Endothelial cell of umbilical vein (primary cell): Measurements from ENCODE around the gene PCBP4. TPM values are rescaled to one million over a fixed set of nuclear protein-coding genes. Genes with fewer than 3 reads are reported as not detected.

Experiments
- BruUV-seq: library from RNA; stranded (reverse); fragments of 400-500 nt; replicated peaks from 2 replicates; lab custom pipeline; 2021; lab: Mats Ljungman, UMichigan
- CTCF ChIA-PET: fragments of 300-600, 350-600 bp; sonication (Branson Sonifier 250); formaldehyde crosslinking; loops from one replicate; lab custom pipeline; 2021; ENCODE audit warnings: antibody characterized with exemption, inconsistent platforms; lab: Charles Lee
- POLR2A ChIA-PET: fragments of 300-600, 350-600 bp; sonication (Branson Sonifier 250); formaldehyde crosslinking; loops from one replicate; lab custom pipeline; 2021; ENCODE audit warnings: antibody characterized with exemption, inconsistent platforms; lab: Charles Lee
- DNase-seq: peaks from one replicate; pipeline ENCODE4 v3.0.0-alpha.2; 2011; ENCODE audit warnings: low read depth, low spot score
- FAIRE-seq: peaks from 2 replicates; lab custom pipeline; 2011; peaks lifted over from hg19 to GRCh38; lab: Jason Lieb, UNC
- H2AFZ ChIP-seq: 2 replicates; pipeline ENCODE4 v1.6.0; 2012; ENCODE audit warnings: low read depth, low read length, control low read depth, inconsistent platforms
- H3K27ac ChIP-seq: 2 replicates; pipeline ENCODE4 v1.5.1; 2011; ENCODE audit warnings: low read depth, mild to moderate bottlenecking, control low read depth, low read length, moderate library complexity; ENCODE audit not compliant: insufficient read depth
- H3K27me3 ChIP-seq, 2 experiments: 2 replicates each; pipeline versions ENCODE4 v1.6.0 to v1.6.1; 2011; ENCODE audit warnings: low read length in 2 of 2, mixed read lengths in 1 of 2; ENCODE audit not compliant: control insufficient read depth in 2 of 2, insufficient read depth in 2 of 2
- H3K36me3 ChIP-seq, 2 experiments: 2 replicates in 1 of 2; 3 replicates in 1 of 2; pipeline ENCODE4 v1.5.1; 2011; ENCODE audit warnings: low read length in 2 of 2, mild to moderate bottlenecking in 1 of 2, moderate library complexity in 1 of 2; ENCODE audit not compliant: control insufficient read depth in 2 of 2, insufficient read depth in 2 of 2; ENCODE audit errors: extremely low read depth in 1 of 2
- H3K4me1 ChIP-seq: 3 replicates; pipeline ENCODE4 v1.5.1; 2011; ENCODE audit warnings: mild to moderate bottlenecking, low read length; ENCODE audit not compliant: control insufficient read depth, insufficient read depth; ENCODE audit errors: extremely low read depth
- H3K4me2 ChIP-seq: 2 replicates; pipeline ENCODE4 v1.6.1; 2011; ENCODE audit warnings: low read length, control low read depth, mixed read lengths; ENCODE audit not compliant: insufficient read depth
- H3K4me3 ChIP-seq, 3 experiments: fragments of 200-600 bp in 1 of 3; sonication (generic), shearing (Covaris generic) in 1 of 3; replicated peaks in 1 of 3; 2 replicates each; pipeline ENCODE4 v1.5.1; 2011 to 2016; ENCODE audit warnings: control low read depth in 3 of 3, low read length in 3 of 3, mild to moderate bottlenecking in 2 of 3, inconsistent platforms in 1 of 3, low read depth in 1 of 3, moderate library complexity in 1 of 3; ENCODE audit not compliant: insufficient read depth in 1 of 3
- H3K79me2 ChIP-seq: 2 replicates; pipeline ENCODE4 v1.6.0; 2012; ENCODE audit warnings: low read length, inconsistent platforms; ENCODE audit not compliant: control insufficient read depth, insufficient read depth
- H3K9ac ChIP-seq: replicated peaks from 2 replicates; pipeline ENCODE3; 2011; ENCODE audit warnings: low read length, control low read depth; ENCODE audit not compliant: insufficient read depth; ENCODE audit errors: extremely low read depth
- H3K9me1 ChIP-seq: replicated peaks from 3 replicates; pipeline ENCODE4 v1.6.0; 2011; ENCODE audit warnings: mild to moderate bottlenecking, low read length; ENCODE audit not compliant: control insufficient read depth, insufficient read depth; ENCODE audit errors: extremely low read depth
- H3K9me3 ChIP-seq: replicated peaks from 2 replicates; pipeline ENCODE4 v1.5.1; 2012; ENCODE audit warnings: low read length, inconsistent platforms; ENCODE audit not compliant: control insufficient read depth, insufficient read depth
- H4K20me1 ChIP-seq: replicated peaks from 2 replicates; pipeline ENCODE3; 2011; ENCODE audit warnings: mild to moderate bottlenecking, low read length; ENCODE audit not compliant: control insufficient read depth, insufficient read depth; ENCODE audit errors: extremely low read depth
- CTCF ChIP-seq, 2 donors: IDR thresholded peaks; 1 replicate in 1 of 2; 2 replicates in 1 of 2; pipeline ENCODE4 v1.5.1; 2011; ENCODE audit warnings: low read length in 2 of 2, mild to moderate bottlenecking in 2 of 2, moderate library complexity in 2 of 2, control low read depth in 1 of 2, inconsistent platforms in 1 of 2, low read depth in 1 of 2; ENCODE audit not compliant: insufficient read depth in 1 of 2; ENCODE audit errors: extremely low read depth in 1 of 2
- EZH2 ChIP-seq: IDR thresholded peaks from 2 replicates; pipeline ENCODE4 v1.6.1; 2012; ENCODE audit warnings: borderline replicate concordance, low read depth, mild to moderate bottlenecking, moderate library complexity, low read length, inconsistent platforms; ENCODE audit not compliant: severe bottlenecking
- FOS ChIP-seq: IDR thresholded peaks from 2 replicates; pipeline ENCODE4 v1.6.1; 2011; ENCODE audit warnings: mild to moderate bottlenecking, low read length, moderate library complexity, borderline replicate concordance; ENCODE audit not compliant: insufficient read depth
- GATA2 ChIP-seq: IDR thresholded peaks from 2 replicates; pipeline ENCODE4 v1.7.0; 2011; ENCODE audit warnings: low read depth, mild to moderate bottlenecking, moderate library complexity, mixed read lengths, low read length; ENCODE audit not compliant: insufficient read length, insufficient read depth
- JUN ChIP-seq: IDR thresholded peaks from 2 replicates; pipeline ENCODE4 v1.6.1; 2011; ENCODE audit warnings: borderline replicate concordance, low read depth; ENCODE audit not compliant: insufficient read length, insufficient read depth
- MYC ChIP-seq: IDR thresholded peaks from one replicate; pipeline ENCODE4 v1.6.1; 2011; ENCODE audit warnings: mild to moderate bottlenecking, low read depth, low read length
- POLR2A ChIP-seq: IDR thresholded peaks from 2 replicates; pipeline ENCODE4 v1.6.1; 2012; ENCODE audit warnings: low read depth, mild to moderate bottlenecking, control low read depth, low read length
- POLR2AphosphoS5 ChIP-seq: IDR thresholded peaks from 2 replicates; pipeline ENCODE4 v1.6.1; 2012; ENCODE audit warnings: low read depth, mild to moderate bottlenecking, control low read depth, low read length, moderate library complexity; ENCODE audit not compliant: insufficient read depth
- dilution Hi-C: fragments of 300-500 bp; cut with MboI; formaldehyde crosslinking; loops from one replicate; pipeline ENCODE4 v1.15.0; 2019; ENCODE audit warnings: low sequenced_read_pairs; ENCODE audit not compliant: extremely low pct_ligation_motif_present
- intact Hi-C: fragments of 100-400 bp; cut with micrococcal nuclease; formaldehyde crosslinking; loops from one replicate; pipeline ENCODE4 v1.10.0; 2022
- polyA plus RNA-seq, 4 experiments: library from polyadenylated mRNA; depleted of rRNA in 3 of 4; stranded (reverse) in 3 of 4; unstranded in 1 of 4; fragments of >200 nt; gene quantifications; 2 replicates each; pipeline versions ENCODE4 v1.2.1 to v1.2.3, GENCODE V29; 2011 to 2012; ENCODE audit warnings: missing spikeins in 1 of 4
- total RNA-seq: library from RNA; stranded (reverse); gene quantifications from 2 replicates; pipeline ENCODE4 v1.2.3, GENCODE V29; 2021
- TF ChIP-seq, protein P1 (sequence below): IDR thresholded peaks from 2 replicates; pipeline ENCODE4 v1.6.1; 2011; ENCODE audit not compliant: insufficient read depth, insufficient read length

Gene PCBP4
- total and polyA plus RNA-seq, 2 donors (not counting 3 experiments of a cell fraction or from before 2014, with no cell fraction given) = 46.5 to 63.1 TPM

- H3K27ac ChIP-seq = no peak overlapping the region
- BruUV-seq = TSS peak; percentile 29
- FAIRE-seq = peak; percentile 77
These were observed 26.4 kb downstream of the PCBP4 start for GRCh38 chr3:51940648-51941462.

DNA sequence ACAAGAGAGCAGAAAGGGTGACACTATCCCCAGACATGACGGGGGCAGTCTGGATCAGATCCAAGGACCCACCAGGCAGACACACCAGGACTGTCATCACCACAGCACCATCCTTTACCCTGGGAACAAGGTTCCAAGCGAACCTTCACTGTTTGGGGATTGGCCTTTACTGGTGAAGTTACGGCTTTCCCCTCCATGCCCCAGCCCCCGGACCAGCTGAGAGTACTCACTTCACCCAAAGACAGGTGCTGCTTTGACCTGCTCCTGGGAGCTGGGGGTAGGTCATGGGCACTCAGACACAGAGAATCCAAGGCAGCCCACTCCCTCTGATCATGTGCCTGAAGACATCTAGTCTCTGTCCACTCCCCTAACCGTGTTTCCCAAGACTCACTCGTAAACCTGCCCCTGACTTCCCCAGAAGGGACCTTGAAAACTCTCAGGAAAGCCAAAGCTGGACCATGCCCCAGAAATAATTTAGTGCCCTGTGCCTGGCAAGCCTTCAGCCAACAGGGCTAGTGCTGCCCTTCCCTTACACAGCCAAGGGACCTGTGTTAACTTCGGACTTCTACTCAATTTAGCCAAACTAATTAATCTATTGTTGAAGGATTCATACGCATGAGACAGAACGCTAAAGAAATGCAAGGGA, 28.4 kb downstream of the PCBP4 start:
- ChIA-PET CTCF (no interaction called here), POLR2A (no interaction called here)
- no peak for FAIRE-seq
- H3K9ac ChIP-seq = no peak overlapping the region
- dilution Hi-C loops (no loop called here), intact Hi-C loops (no loop called here)
- TF ChIP-seq POLR2AphosphoS5 (no peak), FOS (no peak), EZH2 (no peak), GATA2 (no peak), CTCF (IDR thresholded peaks at IDR 0.05; ENCODE audit: extremely low read depth in 1 of 2, insufficient read depth in 1 of 2, low read depth in 1 of 2, low read length in 2 of 2) (no peak), POLR2A (no peak), JUN (no peak), MYC (no peak)
- TF ChIP-seq, protein P1, sequence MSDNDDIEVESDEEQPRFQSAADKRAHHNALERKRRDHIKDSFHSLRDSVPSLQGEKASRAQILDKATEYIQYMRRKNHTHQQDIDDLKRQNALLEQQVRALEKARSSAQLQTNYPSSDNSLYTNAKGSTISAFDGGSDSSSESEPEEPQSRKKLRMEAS = no peak
- H3K9me3 ChIP-seq = no peaks in the 10 kb centered on the region
- H3K4me3 ChIP-seq = no peak overlapping the region
- H3K27me3 ChIP-seq = no peaks in the 10 kb centered on the region
- H4K20me1 ChIP-seq = no peaks in the 10 kb centered on the region
- no peak overlapping the region for H3K27ac ChIP-seq
- no peak overlapping the region for H2AFZ ChIP-seq
- H3K9me1 ChIP-seq = no peaks in the 10 kb centered on the region
- no peak overlapping the region for H3K4me2 ChIP-seq
- BruUV-seq = no TSS peak
- H3K4me1 ChIP-seq = peaks cover 21% of the 10 kb centered on the region
- no peak for DNase-seq
- H3K79me2 ChIP-seq = peaks cover 16% of the 10 kb centered on the region
- peaks cover 0 to 30% of the 10 kb centered on the region in 2 experiments for H3K36me3 ChIP-seq

More at GRCh38 chr3:51940648-51941462, 26.4 kb downstream of the PCBP4 start:
- ChIA-PET CTCF (interaction anchor here (0.6 to 2.8 kb wide), 12 partner anchors 8 to 551 kb away, joined by 3 to 46 read pairs (median 3); partner anchors contain the start of genes ABHD14A, ABHD14B, ACY1 and RPL29), POLR2A (interaction anchor here (1.3 to 2.1 kb wide), 2 partner anchors 13 to 33 kb away, joined by 4 read pairs; partner anchors contain the start of gene ABHD14B)
- Histone ChIP-seq H3K4me2 (peak overlapping the region; percentile 91), H2AFZ (peak overlapping the region; percentile 60), H3K9me3 (no peaks in the 10 kb centered on the region), H3K9ac (peak overlapping the region; percentile 30), H3K79me2 (peaks cover 16% of the 10 kb centered on the region), H3K9me1 (no peaks in the 10 kb centered on the region), H3K36me3 (peaks cover 0 to 20% of the 10 kb centered on the region in 2 experiments), H3K27me3 (no peaks in the 10 kb centered on the region), H3K4me3 (peak overlapping the region; percentile 66 to 81 (median 79)), H3K4me1 (peaks cover 21% of the 10 kb centered on the region), H4K20me1 (no peaks in the 10 kb centered on the region)
- intact Hi-C loops (loop anchor here (5.0 to 10.0 kb wide), 2 partner anchors 439 to 556 kb away; partner anchors contain the start of genes DCAF1 and MANF), dilution Hi-C loops (no loop called here)
- TF ChIP-seq POLR2A = no peak
- TF ChIP-seq JUN = no peak
- peak; percentile 15 for DNase-seq
